ENCODE measurements around the gene DCDC2C. TPM values are rescaled to one million over a fixed set of nuclear protein-coding genes. Genes with fewer than 3 reads are reported as not detected.
A peak's percentile ranks its signal among the peaks of the same experiment; 100 is the strongest.

Gene DCDC2C, protein sequence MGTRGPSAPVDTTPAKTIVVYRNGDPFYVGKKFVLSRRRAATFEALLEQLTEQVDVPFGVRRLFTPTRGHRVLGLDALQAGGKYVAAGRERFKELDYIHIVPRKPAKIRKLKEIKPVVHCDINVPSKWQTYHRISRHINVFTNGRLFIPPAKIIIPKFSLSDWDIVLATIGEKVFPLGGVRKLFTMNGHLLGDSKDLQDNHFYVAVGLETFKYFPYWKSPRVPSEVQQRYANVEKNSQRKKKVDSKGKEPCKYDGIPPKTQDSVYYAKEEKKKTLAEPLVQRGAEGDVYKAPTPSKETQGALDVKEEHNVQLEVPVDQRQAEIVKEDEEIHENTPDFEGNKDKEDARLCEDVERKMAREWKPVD
- total RNA-seq = not detected in 2 replicates

DNA sequence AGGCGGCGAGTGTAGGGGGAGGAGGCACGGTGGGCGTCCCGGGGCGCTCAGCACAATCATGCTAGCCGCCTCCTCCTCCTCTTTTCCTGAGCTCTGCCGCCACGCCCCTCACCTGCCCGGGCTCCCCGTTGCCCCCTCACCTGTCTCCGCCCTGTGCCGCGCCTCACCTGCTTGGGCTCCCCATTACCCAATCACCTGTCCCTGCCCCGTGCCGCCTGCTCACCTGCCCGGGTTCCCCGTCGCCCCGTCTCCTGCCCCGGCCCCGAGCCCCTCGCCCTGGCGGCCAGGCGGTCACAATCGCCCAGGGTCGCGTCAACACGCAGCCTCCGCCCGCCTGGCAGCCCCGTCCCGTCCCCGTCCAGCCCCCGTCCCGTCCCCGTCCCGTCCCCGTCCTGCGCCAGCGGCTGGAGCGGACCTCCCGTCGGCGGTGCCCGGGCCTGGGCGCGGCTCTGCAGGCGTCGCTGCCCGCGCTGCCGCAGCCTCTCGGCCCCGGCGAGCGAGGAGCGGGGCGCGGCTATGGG is at the start of gene DCDC2C:
DCDC2C (plus strand) TSS at position 340 of the 521 bp plus-strand sequence; CDS start at position 517, 177 bp downstream.
- no peak for DNase-seq (ENCODE audit: low read depth in 2 of 2)

DNA sequence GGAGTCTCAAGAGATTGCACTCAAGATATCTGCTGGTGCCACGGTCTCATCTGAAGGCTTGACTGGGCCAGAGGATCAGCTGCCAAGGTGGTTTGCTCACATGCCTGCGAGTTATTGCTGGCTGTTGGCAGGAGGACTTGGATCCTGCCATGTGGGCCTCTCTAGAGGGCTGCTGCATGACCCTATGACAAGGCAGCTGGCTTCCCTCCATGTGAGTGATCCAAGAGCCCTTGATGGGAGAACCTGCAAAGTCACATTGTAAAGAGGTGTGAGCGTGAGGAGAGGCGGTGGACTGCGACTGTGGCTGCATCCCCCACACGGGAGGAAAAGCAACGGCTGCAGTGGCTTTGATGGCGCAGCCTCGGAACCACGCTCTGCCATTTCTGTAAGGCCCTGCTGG is 49.4 kb upstream of the DCDC2C start:
- no peak for DNase-seq (ENCODE audit: low read depth in 2 of 2)

DNA sequence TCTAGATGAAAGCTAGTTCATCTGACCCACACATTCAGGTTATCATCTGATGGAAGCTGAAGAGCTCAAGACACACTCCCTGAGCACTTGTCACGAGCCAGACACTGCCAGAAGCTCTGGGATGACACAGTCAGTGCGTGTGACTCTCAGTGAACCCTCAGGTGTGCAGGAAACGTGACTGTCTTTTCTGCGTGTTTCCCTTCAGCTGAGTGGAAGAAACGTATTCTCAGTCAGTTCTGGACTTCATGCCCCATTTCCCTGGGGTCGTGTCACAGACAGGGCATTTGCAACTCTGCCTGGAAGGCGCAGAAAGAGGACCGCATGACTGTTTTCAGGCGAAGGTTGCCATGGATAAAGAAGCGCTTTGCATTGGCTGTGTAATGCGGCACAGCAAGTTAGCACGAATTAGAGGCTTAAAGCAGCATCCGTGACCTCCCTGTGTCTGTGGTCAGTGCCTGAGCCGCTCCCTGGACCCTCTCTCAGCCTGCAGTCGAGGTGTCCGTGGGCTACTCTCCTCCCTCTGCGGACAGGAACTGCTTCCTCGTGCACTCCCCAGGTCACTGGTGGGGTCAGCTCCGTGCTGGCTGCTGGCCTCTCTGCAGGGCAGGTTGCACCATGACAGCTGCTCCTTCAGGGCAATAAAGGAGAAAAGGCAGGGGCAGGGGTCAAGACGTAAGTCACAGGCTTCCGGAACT is 48.7 kb upstream of the DCDC2C start:
- DNase-seq (ENCODE audit: low read depth in 2 of 2) = no peak

DNA sequence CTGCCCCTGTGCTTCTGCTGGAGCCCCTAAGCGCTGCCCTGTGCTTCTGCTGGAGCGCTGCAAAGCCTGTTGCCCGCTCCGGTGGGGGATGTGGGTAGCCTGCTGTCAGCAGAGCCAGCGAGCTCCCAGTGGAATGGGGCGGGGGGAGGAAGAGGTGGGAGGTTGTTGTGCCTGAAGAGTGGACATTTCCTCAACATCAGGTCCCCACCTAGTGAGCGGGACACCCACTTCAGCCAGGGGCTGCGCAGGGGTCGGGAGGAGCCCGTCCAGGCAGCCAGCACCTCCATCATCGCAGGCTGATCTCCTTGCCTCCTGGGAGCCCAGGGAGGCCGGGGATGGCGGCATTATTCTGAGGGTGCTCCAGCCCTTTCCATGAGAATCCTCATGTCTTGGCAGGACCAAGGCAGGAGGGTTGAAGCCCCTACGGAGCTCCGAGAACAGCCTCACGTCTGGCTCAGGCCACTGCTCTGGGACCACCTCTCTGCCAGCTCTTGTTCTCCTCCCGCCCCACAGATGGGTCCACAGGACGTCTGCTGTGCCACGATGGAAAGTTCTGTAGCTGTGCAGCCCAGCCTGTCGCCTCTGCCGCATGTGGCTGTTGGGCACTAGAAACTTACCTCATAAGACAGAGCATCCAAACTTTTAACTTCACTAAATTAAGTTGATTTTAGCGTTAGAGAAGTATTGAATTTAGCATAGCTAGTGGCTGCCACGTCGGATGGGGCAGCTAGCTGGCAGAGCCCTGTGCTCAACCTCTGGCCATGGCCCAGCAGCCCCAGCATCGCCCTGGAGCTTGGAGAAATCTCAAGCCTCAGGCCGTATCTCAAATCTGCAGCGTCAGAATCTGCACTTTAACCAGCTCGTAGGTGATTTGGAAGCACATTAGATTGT is 47.3 kb upstream of the DCDC2C start:
- DNase-seq (ENCODE audit: low read depth in 2 of 2) = no peak

DNA sequence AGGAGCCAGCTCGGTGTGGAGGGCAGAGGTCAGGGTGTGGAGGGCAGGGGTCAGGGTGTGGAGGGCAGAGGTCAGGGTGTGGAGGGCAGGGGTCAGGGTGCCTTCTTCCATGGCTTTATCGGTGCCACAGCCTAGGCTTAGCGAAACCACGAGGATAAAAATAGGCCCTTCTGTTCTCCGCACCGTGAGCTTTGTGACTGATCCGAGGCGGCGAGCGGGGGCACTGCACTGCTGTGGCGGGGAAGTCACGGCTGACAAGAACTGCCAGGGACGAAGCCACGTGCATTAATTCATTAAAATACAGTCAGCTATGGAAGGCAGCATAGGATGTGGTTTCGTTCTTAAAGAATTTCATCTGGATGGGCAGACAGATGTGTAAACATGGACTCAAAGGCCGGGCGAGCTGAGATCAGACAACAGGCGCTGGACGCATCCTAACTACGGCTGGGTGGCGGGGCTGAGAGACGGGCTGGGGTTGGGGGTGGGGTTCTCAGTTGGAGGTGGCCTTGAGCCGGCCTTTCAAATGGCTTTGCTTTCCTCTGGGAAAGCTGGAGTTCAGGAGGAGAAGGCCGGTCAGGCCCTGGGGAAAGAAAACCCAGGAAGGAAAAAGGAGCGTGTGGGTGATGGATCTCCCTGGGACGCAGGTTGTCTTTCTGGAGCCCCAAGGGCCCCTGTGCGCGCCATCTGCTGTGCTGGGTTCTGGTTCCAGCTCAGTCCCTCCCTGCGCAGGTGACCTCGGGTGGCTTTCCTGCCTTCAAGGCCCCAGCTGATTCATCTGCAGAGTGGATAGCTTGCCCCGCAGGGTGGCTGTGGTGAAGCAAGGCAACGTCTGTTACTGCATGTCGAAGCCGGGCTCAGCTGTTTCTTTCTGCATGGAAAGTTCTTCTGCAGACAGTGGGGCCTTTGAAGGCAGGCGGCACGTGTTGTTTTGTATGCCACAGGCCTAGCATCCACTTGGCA is 46.3 kb upstream of the DCDC2C start:
- no peak for DNase-seq (ENCODE audit: low read depth in 2 of 2)

DNA sequence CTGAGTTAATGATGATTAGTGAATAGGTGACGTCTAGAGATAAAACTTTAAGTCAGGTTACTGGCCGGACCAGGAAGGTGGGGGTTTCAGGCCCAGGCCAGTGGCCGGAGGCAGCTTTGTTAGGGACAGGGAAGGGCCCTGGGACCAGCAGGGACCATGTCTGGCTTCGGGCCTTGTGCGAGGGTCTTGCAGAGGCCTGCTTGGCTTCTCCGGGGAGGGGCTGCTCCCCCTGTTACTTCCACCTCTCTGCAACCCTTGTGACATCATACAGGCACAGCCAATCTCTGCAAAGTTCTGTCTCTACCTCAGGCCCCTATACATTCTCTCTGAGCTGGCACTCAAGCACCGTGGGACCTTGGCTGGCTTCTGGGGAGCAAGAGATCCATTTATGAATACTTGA is 45.5 kb upstream of the DCDC2C start, which contains the start of gene ALLC:
ALLC (plus strand) TSS at position 320 of the 400 bp plus-strand sequence. CDS start 12,958 bp downstream, outside the sequence.
- DNase-seq (ENCODE audit: low read depth in 2 of 2) = no peak

DNA sequence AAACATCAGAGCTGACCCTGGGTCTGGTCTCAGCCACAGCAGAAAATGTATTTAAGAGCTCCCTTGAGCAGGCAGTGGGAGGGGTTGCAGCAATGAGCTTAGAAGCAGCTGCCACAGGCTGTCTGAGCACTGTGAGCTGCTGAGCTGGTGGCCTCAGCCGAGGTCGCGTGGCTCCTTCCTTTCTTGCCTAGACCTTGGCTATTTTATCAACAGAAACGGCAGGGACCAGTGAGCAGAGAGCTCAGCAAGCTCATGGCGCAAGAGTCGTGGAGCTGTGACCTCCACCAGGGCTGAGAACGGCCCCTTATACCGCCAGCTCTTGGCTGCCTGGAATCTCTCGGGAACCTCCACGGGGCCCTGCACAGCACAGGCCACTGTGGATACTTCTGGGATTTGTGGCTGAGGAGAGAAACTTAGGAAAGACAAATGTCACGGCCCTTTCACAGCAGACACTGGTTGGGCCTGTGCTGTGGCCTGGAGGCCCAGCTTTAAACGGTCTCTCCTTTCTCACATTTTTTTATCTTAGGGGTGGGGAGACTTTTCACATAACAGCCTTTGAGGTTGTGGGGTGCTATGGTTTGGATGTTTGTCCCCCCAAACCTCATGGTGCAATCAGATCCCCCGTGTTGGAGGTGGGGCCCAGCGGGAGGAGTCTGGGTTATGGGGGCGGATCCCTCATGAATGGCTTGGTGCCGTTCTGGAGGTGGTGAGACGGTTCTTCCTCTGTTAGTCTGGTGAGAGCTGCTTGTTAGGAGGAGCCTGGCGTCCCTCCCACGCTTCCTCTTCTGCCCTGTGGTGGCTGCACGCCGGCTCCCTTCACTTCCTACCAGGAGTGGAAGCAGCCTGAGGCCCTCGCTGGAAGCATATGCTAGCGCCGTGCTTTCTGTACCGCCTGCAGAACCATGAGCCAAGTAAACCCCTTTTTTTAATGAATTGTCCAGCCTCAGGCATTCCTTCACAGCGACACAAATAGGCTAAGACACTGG is 43.6 kb upstream of the DCDC2C start:
- DNase-seq (ENCODE audit: low read depth in 2 of 2) = no peak

DNA sequence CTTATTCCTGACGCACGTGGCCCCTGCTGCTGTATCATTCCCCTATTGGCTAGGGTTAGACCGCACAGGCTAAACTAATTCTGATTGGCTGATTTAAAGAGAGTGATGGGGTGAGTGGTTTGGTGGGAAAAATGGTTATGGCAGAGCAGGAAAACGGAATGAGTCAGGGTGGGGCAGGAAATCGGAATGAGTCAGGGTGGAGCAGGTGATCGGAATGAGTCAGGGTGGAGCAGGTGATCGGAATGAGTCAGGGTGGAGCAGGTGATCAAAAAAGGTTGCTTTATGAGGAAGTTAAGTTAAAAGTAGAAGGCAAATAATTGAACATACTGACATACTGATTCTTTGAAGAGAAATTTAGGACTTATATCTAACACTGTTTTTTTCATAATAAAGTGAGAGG is 42.7 kb upstream of the DCDC2C start:
- peak in 1 of 2 donors; percentile 51 for DNase-seq (ENCODE audit: low read depth in 2 of 2)

DNA sequence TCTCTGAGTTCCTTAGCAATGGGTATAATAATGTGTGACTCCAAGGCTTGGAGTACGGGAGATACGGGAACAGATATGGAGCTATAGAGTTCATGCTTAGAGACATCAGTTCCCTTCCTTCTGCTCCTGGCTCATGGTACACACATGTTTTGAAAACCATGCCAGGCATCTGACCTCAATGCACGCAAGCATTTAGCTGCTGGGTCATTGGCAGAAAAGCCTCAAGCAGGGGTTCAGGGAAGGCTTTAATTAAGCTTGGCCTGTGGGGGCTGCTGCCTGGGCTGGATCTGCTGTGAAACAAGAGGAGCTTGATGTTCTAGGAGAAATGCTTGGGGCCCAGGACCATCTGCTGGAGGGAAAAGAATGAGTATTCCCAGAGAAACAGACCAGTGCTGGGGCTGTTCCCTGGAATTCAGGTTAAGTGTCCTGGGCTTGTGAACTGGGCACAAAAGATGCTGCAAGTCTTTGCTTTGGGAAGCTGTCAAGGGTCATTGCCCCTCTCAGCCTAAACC is 42.2 kb upstream of the DCDC2C start:
- DNase-seq (ENCODE audit: low read depth in 2 of 2) = no peak

DNA sequence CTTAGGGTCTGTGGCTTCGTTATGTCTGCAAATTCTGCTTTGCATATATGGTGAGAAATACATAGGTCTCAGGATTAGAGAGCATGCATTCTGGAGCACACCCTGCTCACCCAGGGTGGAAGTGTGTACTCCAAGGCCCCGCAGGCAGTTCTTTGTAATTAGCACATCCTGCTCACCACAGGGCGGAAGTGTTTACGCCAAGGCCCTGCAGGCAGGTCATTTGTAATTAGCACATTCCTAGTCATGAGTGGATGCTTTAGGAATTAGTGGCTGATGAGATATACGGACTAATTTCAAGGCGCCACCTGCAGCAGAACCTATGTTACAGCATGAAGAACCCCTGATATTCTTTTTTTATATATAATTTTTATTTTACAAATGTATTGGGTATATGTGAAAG is 41.1 kb upstream of the DCDC2C start:
- DNase-seq (ENCODE audit: low read depth in 2 of 2) = peak in 1 of 2 donors; percentile 76

DNA sequence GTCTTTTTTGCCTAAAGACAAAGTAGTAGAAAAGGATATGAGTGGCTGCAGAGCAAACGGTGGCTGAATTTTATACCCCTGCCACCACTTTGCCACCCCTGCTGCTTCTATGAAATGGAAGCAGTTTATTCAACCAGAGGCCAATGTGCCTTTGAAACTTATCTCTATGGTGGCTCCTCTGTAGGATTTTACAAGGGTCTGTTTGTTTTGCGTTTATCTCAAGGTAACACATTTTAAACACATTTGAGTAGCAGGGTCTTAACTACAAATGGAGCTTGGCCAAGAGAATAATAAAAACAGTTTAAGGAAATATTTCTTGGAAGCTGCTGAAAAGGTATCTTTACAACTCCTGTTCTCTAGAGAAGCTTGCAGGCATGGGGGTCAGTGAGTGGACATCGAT is 39.3 kb upstream of the DCDC2C start:
- no peak for DNase-seq (ENCODE audit: low read depth in 2 of 2)

DNA sequence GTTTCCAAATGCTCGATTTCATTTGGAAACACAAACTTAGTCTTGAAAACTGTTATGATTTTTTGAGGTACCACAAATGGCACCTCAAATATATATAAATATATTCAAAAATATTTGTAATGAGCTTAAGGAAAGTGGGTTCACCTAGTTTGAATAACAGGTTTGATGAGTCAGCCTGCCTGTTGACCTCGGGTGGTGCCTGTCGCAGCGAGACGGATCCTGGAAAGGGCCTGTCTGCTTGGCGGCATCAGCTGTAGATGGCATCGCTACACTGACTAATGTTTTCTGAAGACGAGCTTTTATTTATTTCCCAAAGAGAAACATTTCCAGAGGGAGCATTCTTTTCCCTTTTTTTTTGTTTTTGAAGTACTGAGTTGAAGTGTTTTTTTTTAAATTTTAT is 38.5 kb upstream of the DCDC2C start:
- no peak for DNase-seq (ENCODE audit: low read depth in 2 of 2)

DNA sequence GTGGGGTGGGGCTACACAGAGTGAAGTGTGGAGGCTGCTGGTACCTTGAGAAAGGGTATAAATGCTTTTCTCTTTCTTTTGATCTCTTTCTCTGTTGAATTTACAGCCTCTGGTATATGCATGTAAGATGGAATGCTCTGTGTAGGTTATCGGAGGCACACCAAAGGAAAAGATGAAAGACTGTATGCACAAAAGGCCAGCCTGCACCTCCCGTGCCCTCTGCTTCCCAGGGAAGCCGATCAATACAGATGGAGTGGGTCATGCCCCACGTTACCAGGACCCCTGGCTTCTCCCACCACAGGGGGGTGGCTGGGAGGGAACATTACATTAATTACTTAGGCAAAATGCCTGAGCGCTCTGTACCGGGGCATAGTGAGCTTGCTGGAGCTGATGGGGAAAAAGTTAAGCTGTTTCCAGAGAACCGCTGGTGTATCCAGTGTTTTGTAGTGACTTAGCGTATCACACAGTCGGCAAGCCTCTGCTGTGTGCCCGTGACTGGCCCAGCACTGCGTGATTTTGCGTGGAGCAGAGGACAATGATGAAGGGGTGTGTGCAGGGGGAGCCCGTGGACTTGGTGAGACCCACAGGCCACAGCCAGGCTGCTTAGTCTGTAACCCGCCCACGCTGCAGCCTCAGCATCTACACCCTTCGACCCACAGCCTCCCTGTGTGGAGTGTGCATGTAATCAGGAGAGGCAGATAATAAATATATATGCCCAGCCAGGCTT is 37.3 kb upstream of the DCDC2C start:
- DNase-seq (ENCODE audit: low read depth in 2 of 2) = no peak

DNA sequence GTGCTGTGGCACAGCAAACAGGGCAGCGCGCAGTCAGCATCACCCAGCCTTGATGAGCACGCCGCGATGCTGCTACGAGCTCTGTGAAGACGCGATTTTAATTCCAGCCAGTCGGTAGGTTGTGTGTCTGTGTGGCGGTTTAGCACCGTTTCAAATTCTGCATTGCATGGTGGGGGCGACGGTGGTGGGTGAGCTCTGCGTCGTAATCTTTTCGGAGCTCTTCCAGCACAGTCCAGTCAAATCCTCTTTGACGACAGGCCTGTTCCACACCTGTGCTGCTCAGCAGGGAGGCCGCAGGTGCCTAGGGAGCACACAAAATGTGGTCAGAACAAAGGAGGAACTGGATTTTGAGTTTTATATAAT is 36.8 kb upstream of the DCDC2C start:
- DNase-seq (ENCODE audit: low read depth in 2 of 2) = no peak

DNA sequence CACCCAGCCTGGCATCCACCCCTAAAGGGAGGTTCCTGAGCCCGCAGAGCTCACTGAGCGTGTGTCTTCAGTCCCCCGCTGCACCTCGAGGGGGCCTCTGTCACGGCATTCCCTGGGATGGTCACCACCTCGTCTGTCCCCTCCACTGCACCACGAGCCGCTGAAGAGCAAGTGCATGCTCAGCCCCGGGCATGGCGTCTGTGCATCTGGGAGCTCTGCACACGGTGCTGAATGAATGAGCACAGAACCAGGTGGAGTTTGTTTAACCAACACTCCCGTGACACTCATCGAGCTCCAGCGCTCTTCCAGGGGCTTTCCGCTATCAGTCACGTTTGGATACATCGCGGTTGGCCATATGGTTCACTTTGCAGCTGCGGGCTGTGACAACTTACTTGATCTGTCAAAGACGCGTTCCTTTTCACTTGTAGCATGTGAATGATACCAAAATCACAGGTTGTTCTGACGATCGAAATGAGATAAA is 36.2 kb upstream of the DCDC2C start:
- peak in 1 of 2 donors; percentile 84 for DNase-seq (ENCODE audit: low read depth in 2 of 2)

DNA sequence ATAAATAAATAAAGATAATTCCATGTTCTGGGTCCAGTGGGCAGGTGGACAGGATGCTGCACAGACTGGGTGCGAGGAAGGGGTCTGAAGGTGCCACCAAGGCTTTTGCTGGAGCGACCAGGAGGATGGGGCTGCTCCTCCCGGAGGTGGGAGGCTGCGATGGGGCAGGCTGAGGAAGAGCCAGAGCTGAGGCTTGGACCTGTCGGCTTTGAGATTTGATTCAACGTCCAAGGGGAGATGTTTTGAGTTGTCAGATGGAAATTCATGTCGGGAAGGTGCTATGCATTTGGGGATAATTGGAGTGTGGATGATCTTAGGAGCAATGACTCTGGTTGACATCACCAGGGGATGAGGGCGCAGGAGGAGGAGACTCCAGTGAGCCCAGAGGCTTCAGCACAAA is 33.7 kb upstream of the DCDC2C start:
- DNase-seq (ENCODE audit: low read depth in 2 of 2) = no peak

DNA sequence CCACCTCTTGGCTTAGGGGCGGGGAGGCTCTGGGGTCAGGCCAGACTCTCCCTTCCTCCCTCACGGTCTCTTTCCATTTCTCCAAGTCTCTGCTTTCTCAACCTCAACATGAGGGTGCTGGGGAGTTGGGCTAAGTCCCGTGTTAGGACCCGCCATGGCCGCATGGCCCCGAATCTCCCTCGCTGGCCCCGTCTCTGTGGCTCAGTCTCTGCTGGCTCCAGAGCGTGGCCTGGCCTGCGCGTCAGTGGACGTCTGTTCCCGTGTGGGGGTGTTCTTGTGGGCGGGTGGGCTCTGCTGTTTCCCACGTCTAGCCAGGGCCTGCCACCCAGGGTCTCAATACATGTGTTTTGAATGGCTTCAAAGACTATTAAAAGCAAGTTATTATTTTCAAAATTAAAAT is 33.0 kb upstream of the DCDC2C start:
- DNase-seq (ENCODE audit: low read depth in 2 of 2) = no peak

DNA sequence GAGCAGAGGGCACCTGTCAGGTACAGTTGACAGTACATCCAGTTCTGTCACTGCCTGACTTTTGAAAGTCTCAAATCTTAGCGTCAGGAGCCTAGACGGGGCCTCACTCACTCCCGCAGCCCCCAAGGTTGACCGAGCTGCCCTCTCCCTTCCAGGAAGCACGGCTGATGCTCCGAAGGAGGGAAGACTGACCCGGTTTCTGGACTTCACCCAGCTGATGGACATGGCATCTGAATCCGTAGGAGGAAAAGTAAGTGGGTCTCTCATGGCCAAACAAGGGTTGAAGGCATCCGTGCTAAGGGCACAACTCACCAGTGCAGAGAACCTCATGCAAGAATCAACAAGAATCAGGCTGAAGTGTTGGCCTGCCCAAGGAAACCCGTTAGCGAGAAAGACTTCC is 32.4 kb upstream of the DCDC2C start:
- no peak for DNase-seq (ENCODE audit: low read depth in 2 of 2)
